Heart right ventricle (tissue), 16 donors: ENCODE results near the gene MARCO. TPM values are rescaled to one million over a fixed set of nuclear protein-coding genes. Genes with fewer than 3 reads are reported as not detected.

Experiments used
- ATAC-seq, 8 donors: fragments of 200-7000 bp; cut with Tn5 transposase; one replicate each; pipeline ENCODE4 v1.9.1; 2020; ENCODE audit warnings: mild to moderate bottlenecking in 8 of 8, moderate library complexity in 8 of 8, moderate number of reproducible peaks in 1 of 8
- DNase-seq, 2 donors: peaks; one replicate each; pipeline ENCODE4 v3.0.0-alpha.2; 2020
- H3K27ac ChIP-seq, 10 donors: fragments of 200-600 bp; sonication (generic) in 2 of 10; one replicate each; pipeline versions ENCODE4 v1.5.0 to v1.8.0; 2020 to 2022; ENCODE audit warnings: mild to moderate bottlenecking in 3 of 10
- H3K27me3 ChIP-seq, 7 donors: fragments of 200-600 bp; one replicate each; pipeline ENCODE4 v1.8.0; 2021 to 2022; ENCODE audit warnings: mild to moderate bottlenecking in 2 of 7
- H3K36me3 ChIP-seq, 9 donors: fragments of 200-600 bp; sonication (generic) in 1 of 9; one replicate each; pipeline versions ENCODE4 v1.5.0 to v1.8.0; 2020 to 2022; ENCODE audit warnings: mild to moderate bottlenecking in 2 of 9
- H3K4me1 ChIP-seq, 9 donors: fragments of 200-600 bp; sonication (generic) in 1 of 9; one replicate each; pipeline versions ENCODE4 v1.5.0 to v1.8.0; 2020 to 2022; ENCODE audit warnings: mild to moderate bottlenecking in 4 of 9
- H3K4me3 ChIP-seq, 10 donors: fragments of 200-600 bp; sonication (generic) in 2 of 10; one replicate each; pipeline versions ENCODE4 v1.5.0 to v1.8.0; 2020 to 2022; ENCODE audit warnings: mild to moderate bottlenecking in 7 of 10, moderate library complexity in 2 of 10
- H3K9me3 ChIP-seq, 11 donors: fragments of 200-600 bp in 10 of 11; sonication (generic) in 2 of 11; one replicate each; pipeline versions ENCODE4 v1.5.0 to v1.8.0; 2013 to 2022; ENCODE audit warnings: mild to moderate bottlenecking in 2 of 11, control low read depth in 1 of 11, moderate library complexity in 1 of 11
- CTCF ChIP-seq, 9 donors: fragments of 200-600 bp; sonication (generic) in 2 of 9; IDR thresholded peaks; one replicate each; pipeline versions ENCODE4 v1.5.0 to v1.8.0; 2021 to 2022; ENCODE audit warnings: antibody characterized with exemption in 9 of 9, mild to moderate bottlenecking in 5 of 9, moderate library complexity in 1 of 9
- WGBS, 2 donors: extraction: QIAGEN DNeasy Blood & Tissue Kit; methylation state at CpG; one replicate each; pipeline ENCODE4 v1.1.7; 2013; ENCODE audit warnings: inconsistent platforms in 1 of 2; 5-methylcytosine and 5-hydroxymethylcytosine counted together
- intact Hi-C, 10 donors: fragments of 100-400 bp; cut with DNase I; formaldehyde crosslinking; loops; one replicate each; pipeline versions ENCODE4 v1.11.1 to v1.14.2; 2022
- polyA plus RNA-seq, 2 donors: library from polyadenylated mRNA; stranded (reverse); fragments of 200-250 nt; gene quantifications; one replicate each; pipeline ENCODE4 v1.2.3, GENCODE V29; 2013
- total RNA-seq, 10 donors: library from RNA; stranded (reverse); fragmentation: NEBNext Ultra II Directional in 3 of 10; extraction: Animal tissue kit (Norgen Biotek cat#: 25700) in 3 of 10; gene quantifications; one replicate each; pipeline versions ENCODE4 v1.2.1 to v1.2.4, GENCODE V29; 2021 to 2023
- donor health status: Arrhythmogenic right ventricular cardiomyopathy.
- donor health status: ischemic (EF 13 %, LVEDD 7.1; RV severe dilation, severe dysfunction).
- donor health status: healthy with polysubstance abuse.
- donor health status: DM: no; HTN: yes; CAD: no.
- donor health status: DM: no; HTN: no; CAD: no.
- donor health status: ischemic (EF 25% LVEDD 6.9; RV normal size, moderate dysfunction).
- donor health status: ischemic (EF 25% LVEDD 5.7; RV mildly dilated, moderate dysfunction).
- donor health status: healthy.
- donor health status: DM: yes; HTN: yes; CAD: no.
- donor health status: Ischemic cardiomyopathy.
- donor health status: ischemic (EF 35%, LVEDD 5.7; RV mildly dilated, moderate dysfunction).
- donor health status: nonischemic (EF 11% LVEDD 7.7; RV severe dilation, severe dysfunction).
- donor health status: DM: yes; HTN: yes; CAD: no.
- donor health status: PGD.
- donor health status: ischemic (EF 29% LVEDD 5.4; RV normal size, mild dysfunction).
- donor health status: nonischemic (EF 23%, LVEDD 6.1; RV moderate dilation, normal function).

The MARCO gene
- total and polyA plus RNA-seq, 12 donors = 0.47 to 31.2 (median 3.2) TPM

DNA sequence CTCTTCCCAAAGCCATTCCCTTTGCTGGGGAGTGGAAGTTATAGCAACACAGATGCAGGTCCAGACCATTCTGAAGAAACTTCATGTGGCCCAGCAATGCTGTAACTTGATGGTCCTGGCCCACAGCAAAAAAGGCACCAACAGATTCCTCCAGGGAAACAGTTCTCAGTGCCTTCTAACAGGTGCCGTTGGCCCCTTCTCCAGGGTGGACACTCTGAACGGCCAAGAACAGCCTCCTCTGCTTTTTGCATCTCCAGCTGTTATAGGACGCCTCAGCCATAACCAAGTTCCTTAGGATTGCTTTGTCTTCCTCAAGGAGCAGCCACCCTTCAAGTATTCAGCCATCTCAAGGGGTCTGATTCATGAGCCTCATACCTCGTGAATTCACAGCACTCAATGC is 38.0 kb downstream of the MARCO start:
- H3K9me3 ChIP-seq = peaks cover 0 to 9% (median 0%) of the 10 kb centered on the region in 11 donors
- DNase-seq = no peak
- 55 to 75% methylated on average over 4 of the region's 4 CpGs for WGBS, 2 donors
- ATAC-seq = no peak
- H3K36me3 ChIP-seq = no peaks in the 10 kb centered on the region
- no peak overlapping the region for H3K4me3 ChIP-seq
- H3K27me3 ChIP-seq = peaks cover 0 to 39% (median 18%) of the 10 kb centered on the region in 7 donors
- no peak for TF ChIP-seq CTCF (IDR thresholded peaks at IDR 0.05)
- intact Hi-C loops = no loop called here
- no peak overlapping the region for H3K27ac ChIP-seq
- H3K4me1 ChIP-seq = no peaks in the 10 kb centered on the region

DNA sequence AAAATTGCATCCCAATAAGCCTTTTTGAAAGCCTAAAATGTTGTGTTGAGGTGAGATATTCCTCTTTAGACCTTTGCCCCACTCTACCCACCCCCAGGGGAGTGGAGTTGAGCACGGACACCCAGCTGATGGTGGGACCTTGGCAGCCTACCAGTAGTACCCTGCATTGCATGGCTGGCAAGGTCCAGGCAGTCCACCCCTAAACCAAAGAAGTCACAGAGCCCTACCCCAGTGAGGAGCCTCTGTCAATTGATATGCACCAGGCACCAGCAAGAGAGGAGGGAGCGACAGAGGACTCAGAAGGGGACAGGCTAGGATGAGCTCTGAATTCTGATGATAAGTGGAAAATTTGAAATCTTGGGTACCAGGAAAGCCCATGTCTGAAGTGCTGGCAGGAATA is 38.6 kb downstream of the MARCO start:
- no peaks in the 10 kb centered on the region for H3K4me1 ChIP-seq
- DNase-seq (no peak), ATAC-seq (no peak)
- no peak overlapping the region for H3K27ac ChIP-seq
- intact Hi-C loops = no loop called here
- no peak for TF ChIP-seq CTCF (IDR thresholded peaks at IDR 0.05)
- peaks cover 0 to 9% (median 0%) of the 10 kb centered on the region in 11 donors for H3K9me3 ChIP-seq
- WGBS, 2 donors = 62 to 64% methylated on average over 2 of the region's 2 CpGs
- H3K4me3 ChIP-seq = no peak overlapping the region
- no peaks in the 10 kb centered on the region for H3K36me3 ChIP-seq
- H3K27me3 ChIP-seq = peaks cover 0 to 41% (median 19%) of the 10 kb centered on the region in 7 donors

DNA sequence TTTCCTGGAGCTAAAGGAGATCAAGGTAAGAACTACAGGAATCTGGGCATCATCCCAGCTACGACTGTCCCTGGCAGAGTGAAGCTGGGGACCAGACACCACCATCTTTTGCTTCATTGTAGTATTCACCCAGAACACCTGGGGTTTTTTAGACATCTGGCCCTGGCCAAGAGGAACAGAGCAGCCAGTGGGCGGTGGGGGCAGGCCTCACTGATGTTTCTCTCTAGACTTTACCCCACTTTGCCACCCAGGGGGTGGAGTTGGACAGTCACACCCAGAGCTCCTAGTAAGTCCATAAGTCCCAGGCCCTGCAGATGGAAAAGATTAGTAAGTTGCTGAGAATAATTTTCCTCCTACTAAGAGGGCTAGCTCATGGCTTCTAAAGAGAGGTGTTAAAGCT is 39.6 kb downstream of the MARCO start:
- H3K4me3 ChIP-seq = no peak overlapping the region
- TF ChIP-seq CTCF (IDR thresholded peaks at IDR 0.05) = no peak
- H3K27me3 ChIP-seq = peaks cover 0 to 34% (median 19%) of the 10 kb centered on the region in 7 donors
- H3K36me3 ChIP-seq = no peaks in the 10 kb centered on the region
- H3K4me1 ChIP-seq = no peaks in the 10 kb centered on the region
- ATAC-seq = no peak
- peaks cover 0 to 7% (median 0%) of the 10 kb centered on the region in 11 donors for H3K9me3 ChIP-seq
- no peak overlapping the region for H3K27ac ChIP-seq
- intact Hi-C loops = no loop called here
- no peak for DNase-seq
- 72 to 77% methylated on average over 2 of the region's 2 CpGs for WGBS, 2 donors

DNA sequence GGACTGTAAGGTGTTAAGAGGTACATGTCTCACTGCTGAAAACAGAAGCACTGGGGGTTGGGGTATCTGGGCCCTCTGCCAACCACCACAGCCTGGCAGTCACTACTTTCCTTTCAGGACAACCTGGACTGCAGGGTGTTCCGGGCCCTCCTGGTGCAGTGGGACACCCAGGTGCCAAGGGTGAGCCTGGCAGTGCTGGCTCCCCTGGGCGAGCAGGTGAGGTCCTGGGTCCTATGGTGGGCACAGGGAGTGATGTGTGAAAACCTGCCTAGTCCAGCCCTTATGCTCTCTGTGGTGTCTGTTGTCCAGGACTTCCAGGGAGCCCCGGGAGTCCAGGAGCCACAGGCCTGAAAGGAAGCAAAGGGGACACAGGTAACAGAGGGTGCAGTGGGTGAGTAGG is 40.0 kb downstream of the MARCO start:
- DNase-seq (no peak), ATAC-seq (no peak)
- H3K4me3 ChIP-seq = no peak overlapping the region
- no peak overlapping the region for H3K27ac ChIP-seq
- H3K9me3 ChIP-seq = peaks cover 0 to 3% (median 0%) of the 10 kb centered on the region in 11 donors
- H3K36me3 ChIP-seq = no peaks in the 10 kb centered on the region
- WGBS, 2 donors = 61 to 65% methylated on average over 3 of the region's 3 CpGs
- no peaks in the 10 kb centered on the region for H3K4me1 ChIP-seq
- intact Hi-C loops = no loop called here
- peaks cover 0 to 34% (median 17%) of the 10 kb centered on the region in 7 donors for H3K27me3 ChIP-seq
- TF ChIP-seq CTCF (IDR thresholded peaks at IDR 0.05) = no peak
